H54 (cell line): ENCODE data around the gene DDX24.

ENCODE experiments used
- DNase-seq: peaks from one replicate; pipeline ENCODE4 v3.0.0; 2011; ENCODE audit warnings: low spot score, mixed read lengths; ENCODE audit not compliant: insufficient read length
- FAIRE-seq: peaks from 3 replicates; lab custom pipeline; 2011; peaks lifted over from hg19 to GRCh38; lab: Jason Lieb, UNC
- POLR2A ChIP-seq: IDR thresholded peaks from 2 replicates; pipeline ENCODE4 v1.6.1; 2011; ENCODE audit warnings: low read depth, mild to moderate bottlenecking, low read length

The DDX24 gene

DNA sequence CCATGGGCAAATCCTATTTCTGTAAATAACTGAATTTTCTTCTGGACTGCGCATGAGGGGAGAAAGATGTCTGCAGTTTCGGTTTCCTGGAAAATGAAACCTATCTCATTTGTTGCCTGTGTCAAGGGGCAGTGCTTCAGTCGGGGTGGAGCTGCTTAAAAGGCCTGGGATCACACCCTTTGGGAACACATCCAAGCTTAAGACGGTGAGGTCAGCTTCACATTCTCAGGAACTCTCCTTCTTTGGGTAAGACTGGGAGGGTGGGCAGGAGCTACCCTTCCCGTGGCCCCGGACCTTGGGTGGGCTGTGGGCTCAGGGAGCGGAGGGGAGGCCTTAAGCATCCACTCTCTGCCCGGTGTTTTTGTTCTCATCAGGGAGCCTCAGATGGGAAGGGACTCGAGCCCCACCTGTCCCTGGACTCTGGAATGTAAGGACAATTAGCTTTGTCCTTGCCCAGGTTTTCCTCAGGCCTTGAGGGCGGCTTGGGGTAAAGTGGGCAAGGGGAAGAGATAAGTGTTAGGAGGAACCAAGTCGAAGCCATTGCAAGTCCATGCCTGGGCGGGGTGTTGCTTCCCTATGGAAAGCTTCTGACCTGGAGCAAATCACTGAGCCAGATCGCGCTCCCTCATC is 29.7 kb upstream of the DDX24 start, which contains the start of gene IFI27:
IFI27 (plus strand) TSS at position 185 of the 630 bp plus-strand sequence.
- FAIRE-seq (peak; percentile 11), DNase-seq (peak; percentile 26)
- no peak for TF ChIP-seq POLR2A

DNA sequence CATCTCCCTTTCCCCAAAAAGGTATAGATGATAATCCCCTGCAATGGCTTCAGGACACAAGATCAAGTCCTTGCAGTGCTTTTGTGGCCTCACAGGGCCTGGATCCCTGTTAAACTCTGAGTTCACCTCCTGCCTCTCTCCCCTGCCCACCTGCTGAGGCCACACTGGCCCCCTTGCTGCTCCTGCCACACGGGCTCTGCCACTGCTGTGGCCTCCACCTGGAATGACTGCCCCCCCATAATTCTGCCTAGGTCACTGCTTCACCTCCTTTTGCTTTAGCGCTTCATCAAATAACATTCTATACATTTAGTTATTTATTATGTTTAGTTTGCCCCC is 28.9 kb upstream of the DDX24 start:
- DNase-seq (no peak), FAIRE-seq (no peak)
- TF ChIP-seq POLR2A: no peak

DNA sequence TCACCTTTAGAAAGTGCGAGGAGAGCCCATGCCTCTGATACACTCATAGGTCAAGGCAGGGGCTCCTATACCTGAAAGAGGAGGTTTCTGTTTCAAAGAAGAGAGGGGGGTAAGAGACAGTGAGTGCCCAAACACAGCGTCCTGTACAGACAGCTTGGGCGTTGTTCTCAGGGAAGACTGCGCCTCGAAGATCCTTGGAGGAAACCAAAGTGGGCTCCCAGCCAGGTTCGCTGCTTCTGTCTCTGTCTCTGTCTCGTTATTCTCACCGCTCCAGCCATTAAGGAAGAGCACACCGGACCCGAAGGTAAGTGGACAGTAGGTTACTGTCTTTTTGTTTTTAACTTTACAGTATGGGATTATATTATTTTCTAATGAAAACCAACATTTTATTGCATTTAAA is 23.7 kb upstream of the DDX24 start:
- no peak for TF ChIP-seq POLR2A
- no peak for FAIRE-seq
- DNase-seq: no peak

DNA sequence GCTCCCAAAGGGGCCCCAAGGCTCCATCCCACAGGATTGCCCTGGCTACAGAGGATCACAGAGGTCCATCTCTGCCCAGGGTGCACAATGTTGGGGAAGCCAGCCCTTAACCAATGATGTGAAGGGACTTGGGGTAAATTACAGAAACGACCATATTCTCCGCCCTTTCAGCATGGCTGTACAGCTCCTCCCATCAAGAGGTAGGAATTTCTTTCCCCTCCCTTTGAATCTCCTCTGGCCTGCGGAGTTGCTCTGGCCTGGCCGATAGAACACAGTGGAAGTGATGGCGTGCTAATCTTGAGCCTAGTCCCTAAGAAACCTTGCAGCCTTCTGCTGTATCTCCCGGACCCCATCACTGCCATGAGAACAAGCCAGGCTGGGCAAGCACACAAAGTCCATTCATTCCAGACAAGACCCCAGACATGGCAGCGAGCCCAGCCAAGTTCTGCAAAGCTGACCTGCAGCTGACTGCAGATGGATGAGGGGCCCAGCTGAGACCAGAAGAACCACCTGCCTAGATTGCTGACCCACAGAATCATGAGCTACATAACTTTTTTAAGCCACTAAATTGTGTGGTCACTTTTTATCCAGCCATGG is 22.6 kb upstream of the DDX24 start:
- FAIRE-seq: no peak
- no peak for TF ChIP-seq POLR2A
- DNase-seq: no peak

DNA sequence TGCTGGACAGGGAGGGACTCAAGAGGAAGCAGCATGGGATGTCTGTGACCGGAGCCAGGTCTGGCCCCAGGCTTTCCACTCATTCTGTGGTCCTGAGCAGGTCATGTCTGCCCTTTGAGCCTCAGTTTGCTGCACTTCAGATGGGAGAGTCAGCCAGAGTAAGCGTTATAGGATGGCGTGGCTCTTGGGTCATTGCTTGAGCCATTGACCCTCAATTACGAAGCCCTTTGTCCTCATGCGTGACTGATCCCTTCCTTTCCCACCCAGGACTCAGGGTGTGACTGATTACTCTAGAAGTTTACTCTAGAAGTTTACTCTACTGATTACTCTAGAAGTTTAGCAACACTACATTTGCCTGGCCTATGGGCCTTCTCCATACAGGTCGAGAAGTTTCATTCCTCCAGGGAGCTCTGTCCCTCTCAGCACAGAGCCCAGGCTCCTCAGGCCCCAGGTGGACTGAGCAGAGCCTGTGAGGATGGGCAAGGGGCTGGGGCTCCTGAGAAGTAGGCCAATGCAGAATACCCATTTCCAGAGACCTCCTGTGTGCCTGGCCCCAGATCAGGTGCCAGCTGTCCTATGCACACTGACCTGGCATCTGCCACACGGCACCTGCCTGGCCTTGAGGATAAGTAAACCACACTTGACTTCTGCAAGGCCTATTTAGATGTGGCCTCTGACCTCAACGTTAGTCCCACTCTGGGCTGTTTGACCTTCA is 21.9 kb upstream of the DDX24 start:
- TF ChIP-seq POLR2A: no peak
- DNase-seq (no peak), FAIRE-seq (no peak)

DNA sequence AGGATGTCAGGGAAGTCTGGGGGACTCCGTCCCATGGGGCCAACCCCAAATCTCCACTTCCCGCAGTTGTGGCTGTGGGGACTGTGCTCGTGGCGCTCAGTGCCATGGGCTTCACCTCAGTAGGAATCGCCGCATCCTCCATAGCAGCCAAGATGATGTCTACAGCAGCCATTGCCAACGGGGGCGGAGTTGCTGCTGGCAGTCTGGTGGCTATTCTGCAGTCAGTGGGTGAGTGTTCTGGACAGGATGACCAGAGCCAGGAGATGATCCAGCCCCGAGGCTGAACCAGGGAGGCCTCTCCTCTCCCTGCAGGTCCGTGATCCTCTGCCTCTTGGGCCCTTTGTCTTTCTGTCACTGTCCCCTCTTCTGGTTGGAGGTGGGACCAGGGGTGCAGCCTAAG is 20.7 kb upstream of the DDX24 start:
- FAIRE-seq (no peak), DNase-seq (no peak)
- TF ChIP-seq POLR2A: no peak

DNA sequence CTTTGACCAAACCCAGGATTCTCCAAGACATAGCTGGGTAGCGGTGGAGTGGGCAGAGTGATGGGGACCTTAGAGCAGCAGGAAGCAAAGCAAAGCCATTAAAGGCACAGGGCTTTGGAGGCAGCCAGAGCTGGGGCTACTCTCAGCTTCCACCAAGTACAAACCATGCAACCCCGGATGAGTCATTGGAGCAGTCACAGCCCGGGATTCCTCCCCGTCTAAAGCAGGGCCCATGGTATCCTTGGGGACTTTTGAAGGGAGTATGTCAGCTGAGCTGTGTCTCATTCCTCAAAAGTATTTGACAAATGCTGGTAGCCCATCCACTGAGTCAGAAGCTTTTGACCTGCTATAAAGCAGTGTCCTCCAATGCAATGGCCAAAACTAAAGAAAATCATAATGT is 19.8 kb upstream of the DDX24 start:
- FAIRE-seq (peak; percentile 93), DNase-seq (peak; percentile 87)

DNA sequence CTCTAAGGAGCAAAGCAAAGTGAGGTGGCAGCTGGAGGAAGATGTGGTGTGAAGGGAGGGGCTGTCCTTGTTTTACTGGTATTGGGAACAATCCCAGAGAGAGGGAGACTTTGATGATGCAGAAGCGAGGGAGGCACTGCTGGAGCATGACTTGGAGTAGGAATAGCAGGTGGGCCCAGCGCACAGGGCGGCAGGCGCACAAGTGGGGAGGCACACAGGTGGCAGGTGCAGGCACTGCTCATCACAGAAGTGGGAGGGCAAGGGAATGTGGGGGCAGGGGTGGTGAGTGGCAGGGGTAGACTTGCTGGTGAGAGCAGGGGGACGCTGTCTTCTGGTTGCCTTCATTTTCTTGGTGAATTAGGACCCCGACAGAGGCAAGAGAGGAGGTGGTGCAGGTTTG is 18.0 kb upstream of the DDX24 start:
- FAIRE-seq (no peak), DNase-seq (no peak)
- no peak for TF ChIP-seq POLR2A

More for the DNA sequence above, 19.8 kb upstream of the DDX24 start:
- no peak for TF ChIP-seq POLR2A

DNA sequence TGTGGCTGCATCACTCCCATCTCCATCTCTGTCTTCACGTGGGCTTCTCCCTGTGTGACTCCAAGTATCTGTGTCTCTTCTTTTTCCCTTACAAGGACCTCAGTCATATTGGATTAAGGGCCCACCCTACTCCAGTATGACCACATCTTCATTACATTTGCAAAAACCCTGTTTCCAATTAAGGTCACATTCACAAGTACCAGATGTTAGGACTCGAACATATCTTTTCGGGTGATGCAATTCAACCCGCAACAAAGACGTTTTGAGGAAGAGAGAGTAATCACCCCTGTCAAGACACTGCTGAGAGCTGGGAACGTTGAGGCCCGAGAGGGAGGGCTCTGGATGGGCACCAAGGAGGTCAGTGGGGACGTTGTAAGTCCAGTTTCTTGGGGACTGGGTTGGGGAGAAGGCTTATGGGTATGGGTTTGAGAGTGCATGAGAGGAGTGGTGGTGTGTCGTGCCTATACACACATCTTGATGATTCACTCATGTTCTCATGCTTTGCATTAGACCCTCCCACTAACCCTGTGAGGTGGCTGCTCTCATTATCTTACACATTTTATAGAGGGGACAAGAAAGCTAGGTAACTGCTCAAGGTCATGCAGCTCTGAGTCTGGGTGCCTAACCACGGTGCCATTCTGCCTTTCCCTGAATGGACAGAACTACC is 17.5 kb upstream of the DDX24 start:
- TF ChIP-seq POLR2A: no peak
- FAIRE-seq (no peak), DNase-seq (no peak)

DNA sequence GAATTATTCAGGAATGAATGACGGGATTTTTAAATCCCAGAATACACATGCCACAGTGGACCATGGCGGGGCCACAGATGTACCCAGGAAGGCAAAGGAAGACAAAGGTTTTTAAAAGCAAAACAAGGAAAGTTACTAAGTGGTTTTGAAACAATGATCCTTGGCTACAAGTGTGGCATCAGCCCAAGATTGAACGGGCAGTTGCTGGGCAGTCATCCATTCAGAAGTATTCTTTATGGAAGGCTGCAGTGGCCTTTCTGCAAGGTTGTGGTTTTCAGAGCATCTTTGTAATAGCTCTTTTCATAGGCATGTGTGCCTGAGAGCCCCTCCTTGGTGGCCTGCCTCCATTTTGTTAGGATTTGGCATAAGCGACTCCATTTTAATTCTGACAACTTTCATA is 16.1 kb upstream of the DDX24 start:
- FAIRE-seq: no peak
- TF ChIP-seq POLR2A: no peak
- no peak for DNase-seq

DNA sequence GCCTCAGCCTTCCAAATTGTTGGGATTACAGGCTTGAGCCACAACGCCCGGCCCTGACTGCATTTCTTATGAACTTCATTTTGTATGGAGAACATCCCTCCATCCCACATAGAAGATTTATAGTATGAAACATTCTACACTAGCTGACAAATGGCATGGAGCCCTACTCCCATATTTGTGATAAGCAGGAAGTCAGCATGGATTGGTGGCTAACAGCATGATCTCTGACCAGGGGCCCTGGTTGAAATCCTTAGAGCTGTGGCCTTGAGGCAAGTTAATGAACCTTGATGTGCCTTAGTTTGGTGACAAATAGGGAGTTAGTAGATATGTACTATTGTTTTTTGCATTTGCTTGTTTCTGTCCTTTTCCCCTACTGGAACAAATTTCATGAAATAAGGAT is 12.4 kb upstream of the DDX24 start:
- no peak for DNase-seq
- no peak for FAIRE-seq
- no peak for TF ChIP-seq POLR2A

DNA sequence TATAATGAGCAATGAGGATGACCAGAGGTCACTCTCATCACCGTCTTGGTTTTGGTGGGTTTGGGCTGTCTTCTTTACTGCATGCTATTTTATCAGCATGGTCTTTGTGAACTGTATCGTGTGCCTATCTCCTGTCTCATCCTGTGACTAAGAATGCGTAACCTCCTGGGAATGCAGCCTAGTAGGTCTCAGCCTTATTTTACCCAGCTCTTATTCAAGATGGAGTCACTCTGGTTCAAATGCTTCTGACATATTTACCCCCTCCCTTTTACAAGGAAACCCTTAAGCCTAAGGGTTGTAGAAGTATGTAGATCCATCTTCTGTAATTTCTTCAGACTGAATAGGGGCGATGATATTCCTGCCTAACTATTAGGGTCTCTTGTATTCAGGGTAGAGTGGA is 8.5 kb upstream of the DDX24 start:
- TF ChIP-seq POLR2A: no peak
- no peak for FAIRE-seq
- no peak for DNase-seq

DNA sequence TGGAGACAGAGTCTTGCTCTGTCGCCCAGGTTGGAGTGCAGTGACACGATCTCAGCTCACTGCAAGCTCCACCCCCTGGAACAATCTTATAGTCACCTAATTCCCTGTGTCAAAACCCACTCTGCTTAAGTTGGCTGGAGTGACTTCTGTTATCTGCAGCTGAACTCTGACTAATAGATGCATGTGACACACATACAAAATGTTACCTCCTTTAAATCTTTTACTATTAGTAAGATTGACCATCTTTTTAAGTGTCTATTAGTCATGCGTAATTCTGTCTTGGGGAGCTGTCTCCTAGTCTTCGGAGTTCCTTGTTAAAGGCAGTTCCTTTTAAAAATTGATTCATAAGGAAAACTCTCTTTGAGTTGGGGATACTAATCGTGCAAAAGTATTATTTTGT is 7.5 kb upstream of the DDX24 start:
- no peak for TF ChIP-seq POLR2A
- FAIRE-seq (peak; percentile 30), DNase-seq (no peak)

DNA sequence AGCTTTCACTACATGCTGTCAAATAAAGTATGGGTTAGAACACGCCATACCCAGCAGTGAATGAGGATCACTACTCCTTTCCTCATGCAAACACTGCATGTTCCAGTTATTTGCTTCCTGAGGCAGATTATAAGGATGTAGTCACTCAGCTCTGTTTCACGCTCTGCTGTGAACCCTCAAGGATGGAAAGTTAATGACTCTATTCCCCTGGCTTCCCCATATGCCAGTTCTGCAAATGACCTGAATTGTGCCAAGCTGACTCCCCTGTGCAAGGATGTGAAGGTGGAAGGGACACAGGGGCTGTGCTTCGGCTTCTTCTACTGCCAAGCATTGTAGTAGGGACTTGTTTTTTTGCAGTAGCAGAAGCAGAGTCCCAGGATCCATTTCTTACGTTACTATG is 6.9 kb upstream of the DDX24 start:
- no peak for TF ChIP-seq POLR2A
- DNase-seq (no peak), FAIRE-seq (peak; percentile 38)
